Stomach (tissue), 9 donors: ENCODE results near the gene CALCOCO2. TPM values are rescaled to one million over a fixed set of nuclear protein-coding genes. Genes with fewer than 3 reads are reported as not detected.

Source experiments
- DNase-seq, 2 donors: peaks; one replicate each; pipeline versions ENCODE4 v3.0.0 to v3.0.0-alpha.2; 2013 to 2019
- H3K27ac ChIP-seq, 5 donors: fragments of 200-600 bp in 4 of 5; sonication (generic) in 4 of 5; one replicate each; pipeline ENCODE4 v1.5.1; 2013 to 2019; ENCODE audit warnings: mild to moderate bottlenecking in 1 of 5, moderate library complexity in 1 of 5
- H3K27me3 ChIP-seq, 3 donors: fragments of 200-600 bp; sonication (generic); one replicate each; pipeline ENCODE4 v1.5.1; 2017 to 2019; ENCODE audit warnings: mixed run types in 1 of 3
- H3K36me3 ChIP-seq, 4 donors: fragments of 200-600 bp; sonication (generic); 1 replicate in 3 of 4; 2 replicates in 1 of 4; pipeline ENCODE4 v1.5.1; 2016 to 2019
- H3K4me1 ChIP-seq, 4 donors: fragments of 200-600 bp; sonication (generic); one replicate each; pipeline ENCODE4 v1.5.1; 2016 to 2019
- H3K4me3 ChIP-seq, 4 donors: fragments of 200-600 bp; sonication (generic) in 3 of 4; one replicate each; pipeline ENCODE4 v1.5.1; 2016 to 2019; ENCODE audit warnings: mild to moderate bottlenecking in 1 of 4
- H3K9me3 ChIP-seq, 4 donors: fragments of 200-600 bp; sonication (generic); one replicate each; pipeline ENCODE4 v1.5.1; 2016 to 2019
- CTCF ChIP-seq, 7 experiments: fragments of 450-650 bp in 4 of 7; fragments of 200-600 bp in 3 of 7; sonication (generic) in 3 of 7; IDR thresholded peaks; one replicate each; pipeline ENCODE4 v1.5.1; 2016 to 2019; ENCODE audit warnings: antibody characterized with exemption in 7 of 7, control low read depth in 2 of 7, mild to moderate bottlenecking in 1 of 7
- EP300 ChIP-seq: sonication (generic); formaldehyde crosslinking; IDR thresholded peaks from one replicate; pipeline ENCODE4 v1.6.1; 2017; ENCODE audit warnings: antibody characterized with exemption
- POLR2A ChIP-seq, 4 donors: fragments of 450-650 bp; IDR thresholded peaks; one replicate each; pipeline ENCODE4 v1.6.1; 2016; ENCODE audit warnings: antibody characterized with exemption in 4 of 4, control low read depth in 2 of 4, mild to moderate bottlenecking in 1 of 4, moderate library complexity in 1 of 4
- POLR2AphosphoS5 ChIP-seq, 3 donors: sonication (generic); formaldehyde crosslinking; IDR thresholded peaks; one replicate each; pipeline ENCODE4 v1.6.1; 2016; ENCODE audit warnings: antibody characterized with exemption in 3 of 3
- WGBS, 5 donors: extraction: QIAGEN DNeasy Blood & Tissue Kit in 3 of 5; methylation state at CpG; one replicate each; pipeline versions ENCODE4 v1.1.5 to v1.1.7; 2013 to 2018; 5-methylcytosine and 5-hydroxymethylcytosine counted together
- intact Hi-C: fragments of 100-400 bp; cut with DNase I; formaldehyde crosslinking; loops from one replicate; pipeline ENCODE4 v1.15.1; 2023; ENCODE audit warnings: low total_unique reads
- polyA plus RNA-seq, 3 donors: library from polyadenylated mRNA; stranded (reverse); fragments of 200-250 nt; gene quantifications; one replicate each; pipeline ENCODE4 v1.2.3, GENCODE V29; 2013
- total RNA-seq, 5 donors: library from RNA; depleted of rRNA; stranded (reverse); fragments of >200 nt; gene quantifications; one replicate each; pipeline versions ENCODE4 v1.1.0 to v1.2.3, GENCODE V29; 2014 to 2016
- donor health status: healthy with polysubstance abuse.
- donor health status: Bipolar disorder and iron deficiency.
- donor health status: healthy.

The CALCOCO2 gene
- total and polyA plus RNA-seq, 8 donors: 43.0 to 109 (median 69.4) TPM

DNA sequence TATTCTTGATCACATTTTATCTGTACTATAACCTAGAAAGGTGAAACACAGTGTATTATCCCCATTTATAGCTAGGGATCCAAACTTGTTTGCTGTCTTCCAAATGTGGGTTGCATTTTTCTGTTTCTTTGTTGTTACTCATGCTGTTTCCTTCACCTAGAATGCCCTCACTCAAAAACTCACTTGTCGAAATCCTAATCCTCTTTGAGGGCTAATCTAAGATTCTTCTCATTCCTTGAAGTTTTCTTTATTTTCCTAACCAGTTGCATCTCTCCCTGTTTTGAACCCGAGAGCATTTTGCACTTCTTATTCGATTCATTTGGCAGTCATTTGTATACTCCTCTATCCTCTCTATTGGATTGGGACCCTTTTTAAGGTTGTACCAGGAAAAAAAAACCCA lies 9.6 kb downstream of the CALCOCO2 start:
- H3K27me3 ChIP-seq: no peaks in the 10 kb centered on the region
- TF ChIP-seq POLR2A (IDR thresholded peaks at IDR 0.05) (no peak), POLR2AphosphoS5 (IDR thresholded peaks at IDR 0.05) (no peak), EP300 (no peak), CTCF (IDR thresholded peaks at IDR 0.05) (no peak)
- H3K36me3 ChIP-seq: peaks cover 17 to 34% (median 32%) of the 10 kb centered on the region in 4 donors
- WGBS, 5 donors: 61 to 71% (median 69%) methylated on average over 3 of the region's 3 CpGs
- peaks cover 67 to 85% (median 80%) of the 10 kb centered on the region in 4 donors for H3K4me1 ChIP-seq
- intact Hi-C loops: no loop called here
- H3K9me3 ChIP-seq: no peaks in the 10 kb centered on the region
- peak overlapping the region in 1 of 4 donors; percentile 28 for H3K4me3 ChIP-seq
- H3K27ac ChIP-seq: peak overlapping the region in 4 of 5 donors; percentile 79 to 92 (median 88)
- DNase-seq: no peak

GRCh38 chr17:48841395-48841831 lies 10.6 kb downstream of the CALCOCO2 start:
- intact Hi-C loops: no loop called here
- Histone ChIP-seq H3K4me3 (peak overlapping the region; percentile 19 to 28 (median 23)), H3K4me1 (peaks cover 60 to 75% (median 70%) of the 10 kb centered on the region in 4 donors)

DNA sequence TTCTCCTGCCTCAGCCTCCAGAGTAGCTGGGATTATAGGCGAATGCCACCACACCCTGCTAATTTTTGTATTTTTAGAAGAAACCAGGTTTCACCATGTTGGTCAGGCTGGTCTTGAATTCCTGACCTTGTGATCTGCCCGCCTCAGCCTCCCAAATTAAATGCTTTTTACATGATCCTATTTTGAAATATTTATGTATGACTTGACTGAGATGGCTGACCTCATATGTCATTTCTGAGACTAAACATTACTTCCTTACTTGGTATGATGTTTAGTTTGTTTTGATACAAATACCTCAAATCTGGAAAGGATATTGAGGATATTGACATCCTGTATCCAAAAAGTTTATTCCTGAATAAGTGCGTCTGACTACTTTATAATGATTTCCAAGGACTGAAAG lies 11.9 kb downstream of the CALCOCO2 start:
- no peak for DNase-seq
- peak overlapping the region; percentile 56 to 92 (median 88) for H3K27ac ChIP-seq
- 69 to 83% (median 73%) methylated on average over 3 of the region's 3 CpGs for WGBS, 5 donors
- H3K4me1 ChIP-seq: peaks cover 50 to 62% (median 57%) of the 10 kb centered on the region in 4 donors
- H3K9me3 ChIP-seq: no peaks in the 10 kb centered on the region
- peak overlapping the region in 2 of 4 donors; percentile 19 to 28 for H3K4me3 ChIP-seq
- intact Hi-C loops: no loop called here
- H3K27me3 ChIP-seq: no peaks in the 10 kb centered on the region
- H3K36me3 ChIP-seq: peaks cover 29 to 57% (median 55%) of the 10 kb centered on the region in 4 donors
- TF ChIP-seq EP300 (no peak), CTCF (IDR thresholded peaks at IDR 0.05) (no peak), POLR2A (IDR thresholded peaks at IDR 0.05) (no peak), POLR2AphosphoS5 (IDR thresholded peaks at IDR 0.05) (no peak)

More at GRCh38 chr17:48841395-48841831, 10.6 kb downstream of the CALCOCO2 start:
- WGBS, 5 donors: 13 to 23% (median 16%) methylated on average over 3 of the region's 3 CpGs
- peak overlapping the region; percentile 79 to 92 (median 88) for H3K27ac ChIP-seq
- DNase-seq: peak in 1 of 2 donors; percentile 73
- H3K9me3 ChIP-seq: no peaks in the 10 kb centered on the region
- peaks cover 21 to 44% (median 41%) of the 10 kb centered on the region in 4 donors for H3K36me3 ChIP-seq
- TF ChIP-seq POLR2AphosphoS5 (IDR thresholded peaks at IDR 0.05) (peak; percentile 65 to 91 (median 81)), CTCF (IDR thresholded peaks at IDR 0.05) (no peak), POLR2A (IDR thresholded peaks at IDR 0.05) (no peak), EP300 (peak; percentile 56)
- no peaks in the 10 kb centered on the region for H3K27me3 ChIP-seq

DNA sequence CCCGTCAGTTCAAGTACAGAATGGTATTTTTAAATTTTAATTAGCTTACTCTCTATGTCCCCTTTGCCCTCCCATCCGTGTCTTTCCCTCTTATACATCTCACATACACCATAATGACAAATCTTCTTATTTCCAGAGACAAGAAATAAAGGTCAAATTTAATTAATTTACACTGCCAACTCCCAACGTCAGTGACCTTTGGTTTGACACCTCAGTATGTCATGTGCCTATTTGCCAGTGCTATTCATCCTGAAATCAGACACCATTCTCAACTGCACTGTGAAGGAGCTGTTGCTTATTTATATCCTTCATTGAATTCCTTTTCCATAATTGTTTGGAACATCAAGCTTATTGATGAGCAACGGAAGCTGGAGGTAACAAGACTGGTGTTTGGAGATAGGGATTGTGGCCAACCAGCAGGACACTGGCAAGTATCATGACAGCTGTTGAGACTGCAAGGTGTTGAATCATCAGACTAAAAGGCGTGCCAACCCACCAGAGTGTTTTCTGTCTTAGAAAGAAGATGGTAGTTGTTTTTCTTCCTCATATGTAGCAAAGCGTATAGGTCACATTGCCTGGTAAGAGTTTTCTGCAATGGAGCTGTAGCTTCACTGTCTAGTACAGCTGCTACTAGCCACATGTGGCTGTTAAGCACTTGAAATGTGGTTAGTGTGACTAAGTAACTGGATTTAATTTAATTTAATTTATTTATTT lies 12.5 kb downstream of the CALCOCO2 start:
- no peak for DNase-seq
- 63 to 79% (median 76%) methylated on average over 6 of the region's 6 CpGs for WGBS, 5 donors
- no peaks in the 10 kb centered on the region for H3K27me3 ChIP-seq
- no peaks in the 10 kb centered on the region for H3K9me3 ChIP-seq
- TF ChIP-seq CTCF (IDR thresholded peaks at IDR 0.05) (no peak), POLR2A (IDR thresholded peaks at IDR 0.05) (no peak), EP300 (no peak), POLR2AphosphoS5 (IDR thresholded peaks at IDR 0.05) (no peak)
- peak overlapping the region in 4 of 5 donors; percentile 79 to 92 (median 88) for H3K27ac ChIP-seq
- intact Hi-C loops: no loop called here
- H3K36me3 ChIP-seq: peaks cover 35 to 63% (median 61%) of the 10 kb centered on the region in 4 donors
- H3K4me3 ChIP-seq: peak overlapping the region in 1 of 4 donors; percentile 28
- H3K4me1 ChIP-seq: peaks cover 47 to 56% (median 51%) of the 10 kb centered on the region in 4 donors
